Motor neuron (in vitro differentiated cells): Measurements from ENCODE around the gene ARHGAP42. TPM values are rescaled to one million over a fixed set of nuclear protein-coding genes. Genes with fewer than 3 reads are reported as not detected.
"Not testable (repeated sequence)": the region's sequence is repeated elsewhere in the genome, so short reads cannot be mapped to it uniquely, and the experiment has no call there.

Experiments
- ATAC-seq, 8 experiments: fragments of 200-7000 bp; cut with Tn5 transposase; replicated peaks in 6 of 8; 2 replicates each; pipeline ENCODE4 v1.8.0; 2021; ENCODE audit warnings: mild to moderate bottlenecking in 8 of 8, moderate library complexity in 8 of 8
- H3K27ac ChIP-seq, 2 donors: fragments of 250-450 bp; sonication (Bioruptor Pico); 2 replicates each; pipeline ENCODE4 v1.9.0; 2021; ENCODE audit warnings: antibody characterized with exemption in 2 of 2, mild to moderate bottlenecking in 2 of 2, moderate library complexity in 1 of 2
- H3K4me1 ChIP-seq, 2 donors: fragments of 250-450 bp; sonication (Bioruptor Pico); replicated peaks in 1 of 2; 2 replicates each; pipeline ENCODE4 v1.6.1; 2021; ENCODE audit warnings: antibody characterized with exemption in 2 of 2, mild to moderate bottlenecking in 2 of 2, moderate library complexity in 1 of 2
- H3K4me3 ChIP-seq, 5 donors: fragments of 250-450 bp; sonication (Bioruptor Pico); 2 replicates each; pipeline ENCODE4 v1.9.0; 2021; ENCODE audit warnings: antibody characterized with exemption in 5 of 5, mild to moderate bottlenecking in 5 of 5, moderate library complexity in 4 of 5
- WGBS, 10 experiments: fragments of 450-650 bp; shearing (Covaris generic); methylation state at CpG; one replicate each; pipeline ENCODE4 v1.0.0; 2022; 5-methylcytosine and 5-hydroxymethylcytosine counted together
- in situ Hi-C, 9 experiments: fragments of 400-800 bp; cut with MboI; loops; one replicate each; pipeline ENCODE4 v1.15.0; 2021; ENCODE audit warnings: low sequenced_read_pairs in 9 of 9, low pct_unique_long_range_greater_than_20kb in 2 of 9; ENCODE audit not compliant: unreplicated experiment in 9 of 9
- total RNA-seq, 8 experiments: library from RNA; unstranded; fragments of 300-600 nt; gene quantifications; 2 replicates each; pipeline versions ENCODE4 v1.2.3 to v1.2.4, GENCODE V29; 2022

ARHGAP42 gene
- total RNA-seq, 8 experiments from 2014 or later = 2.7 to 29.7 (median 10.0) TPM

DNA sequence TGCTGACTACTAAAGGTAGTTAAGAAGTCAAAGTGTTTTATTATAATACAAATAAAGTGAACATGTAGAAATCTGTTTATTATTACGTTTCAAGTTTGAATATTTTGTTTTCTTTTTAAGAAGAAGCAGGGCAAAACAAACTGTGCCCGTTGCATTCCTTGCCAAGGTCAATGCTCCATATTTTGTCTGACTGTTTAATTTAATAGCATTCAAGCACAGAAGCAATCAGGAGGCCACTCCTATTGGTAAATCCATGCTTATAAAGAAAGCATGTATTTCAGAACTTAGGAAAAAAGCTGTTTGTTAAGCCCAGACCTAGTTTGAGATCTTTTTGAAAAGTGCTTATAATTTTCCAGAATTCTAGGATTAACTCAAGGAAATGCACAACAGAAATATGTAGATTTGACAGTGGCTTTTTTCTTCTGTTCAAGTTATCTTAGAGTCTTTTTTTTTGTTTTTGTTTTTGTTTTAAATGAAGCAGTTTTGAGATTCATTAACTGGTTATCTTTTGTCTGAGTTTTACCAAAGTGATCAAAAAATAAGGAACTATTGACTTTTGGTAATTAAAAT is 51.7 kb downstream of the ARHGAP42 start:
- H3K4me3 ChIP-seq = no peak overlapping the region
- WGBS, 10 experiments = 0 to 100% (median 33%) methylated on average over 1 to 2 of the region's 2 CpGs
- peaks cover 0 to 2% of the 10 kb centered on the region in 2 donors for H3K4me1 ChIP-seq
- in situ Hi-C loops = no loop called here
- no peak overlapping the region for H3K27ac ChIP-seq
- no peak for ATAC-seq

GRCh38 chr11:100739666-100740065 is 52.6 kb downstream of the ARHGAP42 start:
- peak in 4 of 8 experiments; percentile 18 to 73 (median 59) for ATAC-seq
- in situ Hi-C loops = no loop called here
- no peak overlapping the region for H3K4me3 ChIP-seq
- WGBS, 10 experiments = 18 to 100% (median 33%) methylated on average over 1 to 3 of the region's 3 CpGs; no CpG with 5 or more reads in 1 of the 10 experiments
- H3K4me1 ChIP-seq = peaks cover 0 to 2% of the 10 kb centered on the region in 2 donors
- H3K27ac ChIP-seq = no peak overlapping the region

DNA sequence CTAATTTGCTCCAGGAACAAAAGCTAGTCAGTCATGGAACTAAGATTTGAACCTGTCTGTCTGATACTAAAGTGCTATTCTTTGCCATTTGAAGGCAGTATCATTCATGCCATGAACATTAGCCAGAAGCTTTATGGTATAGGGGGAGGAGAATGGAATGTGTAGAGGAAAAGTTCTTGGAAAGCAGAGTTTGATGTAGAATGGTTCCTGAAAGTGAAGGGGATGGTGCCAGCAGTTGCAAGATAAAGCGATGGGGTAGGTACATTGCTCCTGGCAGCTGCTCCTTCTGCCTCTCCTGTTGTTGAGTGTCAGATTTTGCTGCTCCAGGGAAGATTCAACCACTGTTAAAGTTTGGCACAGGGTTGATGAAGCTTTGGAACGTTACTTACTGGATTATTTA is 53.4 kb downstream of the ARHGAP42 start:
- peaks cover 0 to 2% of the 10 kb centered on the region in 2 donors for H3K4me1 ChIP-seq
- peak in 1 of 8 experiments; percentile 30 for ATAC-seq

DNA sequence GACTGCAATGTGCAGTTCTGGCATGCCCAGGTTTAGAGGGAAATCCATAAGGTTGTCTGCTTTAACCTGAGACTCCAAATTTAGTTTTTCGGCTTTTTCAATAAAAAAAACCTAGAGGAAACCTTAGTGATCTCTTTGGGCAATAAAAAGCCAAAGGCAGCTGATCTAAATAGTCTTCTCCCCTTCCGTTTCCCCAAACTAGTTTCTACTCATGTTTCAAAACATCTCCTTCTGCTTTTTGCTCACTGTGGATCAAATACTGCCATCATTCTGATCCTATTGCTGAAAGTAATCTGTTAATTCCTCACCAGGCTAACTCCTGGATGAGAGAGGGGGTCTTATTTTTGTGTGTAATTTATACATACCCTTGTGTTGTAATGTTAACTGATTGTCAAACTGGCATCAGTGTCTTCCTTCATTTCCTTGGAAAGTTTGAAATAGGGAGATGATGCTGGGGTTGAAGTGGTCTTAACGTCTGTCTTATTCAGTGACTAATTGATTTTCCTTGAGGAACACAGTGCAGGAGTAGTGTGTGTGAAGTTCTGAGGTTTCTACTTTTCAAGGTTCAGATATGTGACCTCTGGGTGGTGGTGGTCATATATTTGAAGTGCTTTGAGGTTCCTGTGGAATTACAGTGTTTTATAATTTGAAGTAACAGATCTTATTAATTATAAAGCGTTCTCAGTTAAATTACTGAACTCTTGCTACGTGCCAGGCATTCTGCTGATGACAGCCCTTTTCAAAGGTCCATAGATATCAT is 55.0 kb downstream of the ARHGAP42 start:
- 75 to 98% (median 90%) methylated on average over 2 to 5 of the region's 5 CpGs; no CpG with 5 or more reads in 1 of the 10 experiments for WGBS, 10 experiments
- in situ Hi-C loops = no loop called here
- Histone ChIP-seq H3K4me1 (peaks cover 0 to 2% of the 10 kb centered on the region in 2 donors), H3K27ac (no peak overlapping the region), H3K4me3 (no peak overlapping the region)
- no peak for ATAC-seq

More for the DNA sequence above, 53.4 kb downstream of the ARHGAP42 start:
- in situ Hi-C loops = no loop called here
- WGBS, 10 experiments = 44 to 100% (median 70%) methylated on average over 1 to 2 of the region's 2 CpGs; no CpG with 5 or more reads in 1 of the 10 experiments
- no peak overlapping the region for H3K27ac ChIP-seq
- no peak overlapping the region for H3K4me3 ChIP-seq

GRCh38 chr11:100746448-100746847 is 59.4 kb downstream of the ARHGAP42 start:
- no peaks in the 10 kb centered on the region for H3K4me1 ChIP-seq
- H3K27ac ChIP-seq = no peak overlapping the region
- WGBS, 10 experiments = 69 to 100% (median 92%) methylated on average over 1 to 5 of the region's 6 CpGs; no CpG with 5 or more reads in 1 of the 10 experiments
- H3K4me3 ChIP-seq = no peak overlapping the region
- no peak for ATAC-seq
- in situ Hi-C loops = no loop called here

GRCh38 chr11:100748153-100748552 is 61.1 kb downstream of the ARHGAP42 start:
- H3K27ac ChIP-seq = no peak overlapping the region
- in situ Hi-C loops = no loop called here
- ATAC-seq = no peak
- H3K4me3 ChIP-seq = no peak overlapping the region
- no peaks in the 10 kb centered on the region for H3K4me1 ChIP-seq
- WGBS, 10 experiments = 22 to 100% (median 60%) methylated on average over 1 to 4 of the region's 4 CpGs; no CpG with 5 or more reads in 1 of the 10 experiments

GRCh38 chr11:100749887-100750565 is 62.9 kb downstream of the ARHGAP42 start:
- ATAC-seq, H3K27ac ChIP-seq, H3K4me1 ChIP-seq, in situ Hi-C loops, H3K4me3 ChIP-seq: not testable (repeated sequence)
- WGBS, 10 experiments = 86 to 100% (median 93%) methylated on average over 2 to 8 of the region's 10 CpGs; no CpG with 5 or more reads in 2 of the 10 experiments

- H3K4me1 ChIP-seq, in situ Hi-C loops, ATAC-seq, H3K4me3 ChIP-seq, H3K27ac ChIP-seq: not testable (repeated sequence)
- 79 to 100% (median 90%) methylated on average over 1 to 6 of the region's 7 CpGs; no CpG with 5 or more reads in 3 of the 10 experiments for WGBS, 10 experiments
These were observed 63.4 kb downstream of the ARHGAP42 start for GRCh38 chr11:100750566-100750891.

DNA sequence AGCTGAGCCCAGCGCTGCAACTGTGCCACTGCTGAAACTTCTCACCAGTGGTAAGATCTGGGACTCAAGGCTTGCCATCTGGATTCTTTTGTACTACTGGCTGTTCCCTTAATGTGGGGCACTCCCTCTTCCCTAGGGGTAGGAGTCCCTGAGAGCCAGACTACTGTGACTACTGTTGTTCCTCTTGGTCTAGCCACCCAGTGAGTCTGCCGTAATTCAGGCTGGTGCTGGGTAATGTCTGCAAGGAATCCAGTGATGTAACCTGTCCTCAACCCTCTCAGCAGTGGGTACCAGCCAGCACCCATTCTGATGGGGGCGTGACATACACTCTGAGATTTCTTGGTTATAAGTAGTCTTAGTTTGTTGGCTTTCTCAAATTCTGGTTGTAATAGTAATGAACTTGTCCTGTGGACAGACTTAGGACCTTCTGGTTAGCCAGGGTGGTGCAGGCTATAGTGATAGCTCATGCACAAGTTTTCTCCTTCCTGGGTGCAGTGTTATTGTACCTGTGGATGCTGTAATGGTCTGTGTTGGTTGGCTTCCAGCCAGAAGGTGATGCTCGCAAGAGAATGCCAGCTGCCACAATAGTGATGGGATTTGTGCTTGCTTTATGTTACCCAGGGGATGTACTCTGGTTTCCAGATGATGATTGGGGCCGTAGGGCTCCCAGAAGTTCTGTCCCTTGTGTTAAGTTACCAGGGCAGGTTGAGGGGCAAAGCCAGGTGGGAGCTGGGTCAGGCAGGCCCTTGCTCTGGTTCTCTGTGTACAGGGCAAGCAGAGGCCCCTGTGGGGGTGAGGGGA is 65.5 kb downstream of the ARHGAP42 start:
- no peak overlapping the region for H3K27ac ChIP-seq
- WGBS, 10 experiments = 60 to 100% (median 100%) methylated on average over 1 to 3 of the region's 5 CpGs; no CpG with 5 or more reads in 2 of the 10 experiments
- ATAC-seq = peak in 2 of 8 experiments; percentile 20 to 36

GRCh38 chr11:100753172-100753543 is 66.1 kb downstream of the ARHGAP42 start:
- in situ Hi-C loops = no loop called here
- WGBS, 10 experiments = 40 to 68% (median 65%) methylated on average over 1 to 4 of the region's 4 CpGs; no CpG with 5 or more reads in 6 of the 10 experiments
- peak in 2 of 8 experiments; percentile 46 to 53 for ATAC-seq
- no peak overlapping the region for H3K4me3 ChIP-seq
- no peaks in the 10 kb centered on the region for H3K4me1 ChIP-seq
- H3K27ac ChIP-seq = no peak overlapping the region

More for the DNA sequence above, 65.5 kb downstream of the ARHGAP42 start:
- in situ Hi-C loops = no loop called here
- no peak overlapping the region for H3K4me3 ChIP-seq
- H3K4me1 ChIP-seq = no peaks in the 10 kb centered on the region

DNA sequence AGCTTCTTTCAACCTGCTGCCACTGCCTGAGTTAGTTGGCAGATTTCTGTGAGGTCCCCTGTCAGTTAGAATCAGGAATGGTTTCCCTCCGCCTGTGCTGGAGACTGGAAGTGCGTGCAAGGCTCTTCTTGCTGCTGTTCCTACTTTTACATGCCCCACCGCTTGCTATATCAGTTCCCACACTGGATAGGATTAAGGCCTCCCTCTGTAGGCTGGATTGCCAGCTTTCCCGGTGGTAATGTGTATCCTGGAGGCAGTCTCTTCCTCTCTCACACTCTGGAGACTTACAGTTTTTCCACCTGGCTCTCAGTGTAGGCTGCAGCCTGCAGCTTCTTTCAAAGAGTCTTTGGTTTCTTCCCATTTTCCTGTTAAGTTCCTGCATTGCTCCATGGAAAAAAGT is 66.5 kb downstream of the ARHGAP42 start:
- peak in 3 of 8 experiments; percentile 38 to 55 (median 43) for ATAC-seq
- 40 to 80% (median 50%) methylated on average over 1 to 3 of the region's 4 CpGs; no CpG with 5 or more reads in 3 of the 10 experiments for WGBS, 10 experiments
- H3K27ac ChIP-seq = no peak overlapping the region

GRCh38 chr11:100756559-100756958 is 69.5 kb downstream of the ARHGAP42 start:
- no peaks in the 10 kb centered on the region for H3K4me1 ChIP-seq
- peak in 2 of 8 experiments; percentile 19 to 73 for ATAC-seq

More for the DNA sequence above, 66.5 kb downstream of the ARHGAP42 start:
- H3K4me3 ChIP-seq = no peak overlapping the region
- no peaks in the 10 kb centered on the region for H3K4me1 ChIP-seq
- in situ Hi-C loops = no loop called here

More at GRCh38 chr11:100756559-100756958, 69.5 kb downstream of the ARHGAP42 start:
- in situ Hi-C loops = no loop called here
- H3K27ac ChIP-seq = no peak overlapping the region
- no peak overlapping the region for H3K4me3 ChIP-seq
- WGBS, 10 experiments = 51 to 100% (median 83%) methylated on average over 1 to 2 of the region's 2 CpGs; no CpG with 5 or more reads in 1 of the 10 experiments
